HG03280 (cell line): Measurements from ENCODE around the gene TNNT1.
"Not testable (repeated sequence)": the region's sequence is repeated elsewhere in the genome, so short reads cannot be mapped to it uniquely, and the experiment has no call there.

Experiments
- ATAC-seq: cut with Tn5 transposase; IDR thresholded peaks from one replicate; pipeline ENCODE4 v1.9.1; 2021; ENCODE audit warnings: mild to moderate bottlenecking, moderate library complexity; ENCODE audit not compliant: unreplicated experiment

TNNT1 gene

DNA sequence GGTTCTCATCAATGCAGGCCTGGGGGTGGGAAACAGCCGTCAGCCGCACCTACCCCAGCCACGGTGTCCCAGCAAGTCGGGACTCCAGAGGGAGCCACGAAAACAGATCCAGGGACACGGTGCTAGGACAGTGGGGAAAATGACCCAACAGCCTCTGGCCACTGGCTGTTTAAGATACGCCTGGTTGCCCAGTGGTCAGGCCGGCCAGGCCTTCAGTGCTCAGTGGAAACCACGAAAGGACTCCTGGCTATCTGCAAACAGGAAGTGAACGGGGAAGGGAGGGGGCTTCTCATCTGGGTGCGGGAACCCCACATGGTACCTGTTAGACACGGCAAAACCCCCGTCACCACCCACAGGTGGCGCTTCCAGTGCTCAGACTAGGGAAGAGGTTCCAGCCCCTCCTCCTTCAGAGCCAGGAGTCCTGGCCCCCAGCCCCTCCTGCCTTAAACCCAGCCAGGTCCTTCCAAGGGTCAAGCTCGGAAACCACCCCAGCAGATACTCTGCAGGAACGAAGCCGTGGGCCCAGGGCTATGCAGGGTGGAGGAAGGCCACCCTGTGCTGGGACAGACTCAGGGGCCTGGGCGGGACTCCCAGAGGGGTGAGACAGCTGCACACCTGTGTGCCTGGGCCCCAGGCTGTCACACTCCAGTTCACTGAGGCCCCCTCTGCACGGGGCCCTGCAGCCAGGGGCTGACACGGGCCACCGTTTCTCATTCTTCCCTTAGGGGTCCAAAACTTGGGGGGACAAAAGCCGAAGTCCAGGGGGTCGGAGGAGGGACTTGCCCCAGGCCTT lies 36.0 kb downstream of the TNNT1 start:
- no peak for ATAC-seq

- no peak for ATAC-seq
Measured at GRCh38 chr19:55112246-55112776, 36.7 kb downstream of the TNNT1 start.

DNA sequence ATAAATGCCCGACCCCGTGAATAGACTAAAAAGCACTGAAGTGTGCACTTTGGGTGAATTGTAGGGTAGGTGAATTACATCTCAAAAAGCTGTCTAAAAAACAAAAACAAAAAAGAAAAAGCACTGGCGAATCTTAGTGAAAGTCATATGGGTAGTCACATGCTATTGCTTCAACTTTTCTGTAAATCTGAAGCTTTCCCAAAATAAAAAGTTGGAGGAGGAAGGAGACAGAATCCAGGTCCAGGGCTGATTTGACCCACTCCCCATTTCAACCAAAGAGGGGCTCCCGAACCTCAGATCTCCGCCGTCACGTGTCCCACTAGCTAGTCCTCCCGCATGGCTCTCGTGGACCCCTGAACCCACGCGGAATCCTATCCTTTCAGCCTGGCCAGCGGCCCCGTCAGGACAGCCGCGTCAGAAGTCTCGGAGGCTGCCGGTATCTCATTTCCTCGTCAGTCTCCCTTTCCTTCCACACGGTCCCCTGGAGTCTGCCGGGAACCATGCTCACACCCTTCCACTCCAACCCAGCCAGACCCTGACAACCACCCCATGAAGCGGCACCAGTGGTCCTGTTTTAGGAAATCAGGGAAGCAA lies 37.7 kb downstream of the TNNT1 start:
- ATAC-seq: no peak

- ATAC-seq: no peak
Measured at GRCh38 chr19:55109527-55110291, 39.3 kb downstream of the TNNT1 start.

DNA sequence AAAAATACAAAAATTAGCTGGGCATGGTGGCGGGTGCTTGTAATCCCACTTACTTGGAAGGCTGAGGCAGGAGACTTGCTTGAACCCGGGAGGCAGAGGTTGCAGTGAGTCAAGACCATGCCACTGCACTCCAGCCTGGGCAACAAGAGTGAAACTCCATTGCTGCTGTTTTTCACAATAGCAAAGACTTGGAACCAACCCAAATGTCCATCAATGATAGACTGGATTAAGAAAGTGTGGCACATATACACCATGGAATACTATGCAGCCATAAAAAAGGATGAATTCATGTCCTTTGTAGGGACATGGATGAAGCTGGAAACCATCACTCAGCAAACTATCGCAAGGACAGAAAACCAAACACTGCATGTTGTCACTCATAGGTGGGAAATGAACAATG lies 41.8 kb downstream of the TNNT1 start:
- not testable (repeated sequence) for ATAC-seq

DNA sequence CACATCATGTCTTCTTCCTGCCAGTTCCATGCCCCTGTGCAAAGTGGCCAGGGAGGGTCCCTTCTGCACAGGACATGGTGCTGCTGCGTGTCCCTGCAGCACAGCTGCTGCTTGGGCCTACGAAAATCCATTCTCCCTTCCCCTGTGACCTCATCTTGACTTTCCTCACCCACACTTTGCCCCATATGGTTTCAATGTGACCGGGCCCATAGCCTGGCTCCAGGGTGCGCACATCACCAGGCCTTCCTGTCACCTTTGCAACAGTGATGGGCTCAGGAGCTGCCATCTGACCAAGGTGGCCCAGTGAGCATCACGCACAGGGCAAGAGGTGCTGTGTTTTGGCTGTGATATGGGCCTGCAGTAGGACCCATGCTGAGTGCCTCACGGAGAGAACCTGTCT lies 42.4 kb downstream of the TNNT1 start:
- no peak for ATAC-seq

DNA sequence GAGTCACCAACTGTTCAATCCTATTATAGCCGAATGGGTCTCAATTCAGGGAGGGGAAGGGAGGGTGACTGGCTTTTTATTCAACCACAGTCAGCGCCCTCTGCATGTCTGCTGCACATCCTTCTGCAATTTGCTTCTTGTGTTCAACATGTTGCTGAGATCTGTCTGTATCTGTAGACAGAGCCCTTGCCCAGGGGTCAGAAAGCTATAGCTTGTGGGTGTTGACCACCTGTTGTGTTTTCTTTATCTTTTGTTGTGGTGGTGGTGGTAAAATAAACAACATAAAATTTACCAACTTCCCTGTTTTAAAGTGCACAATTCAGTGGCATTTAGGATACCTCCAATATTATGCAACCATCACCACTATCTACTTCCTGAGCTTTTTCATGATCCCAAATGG lies 43.8 kb downstream of the TNNT1 start:
- no peak for ATAC-seq

- ATAC-seq: no peak
Measured at GRCh38 chr19:55103190-55103589, 45.8 kb downstream of the TNNT1 start.

DNA sequence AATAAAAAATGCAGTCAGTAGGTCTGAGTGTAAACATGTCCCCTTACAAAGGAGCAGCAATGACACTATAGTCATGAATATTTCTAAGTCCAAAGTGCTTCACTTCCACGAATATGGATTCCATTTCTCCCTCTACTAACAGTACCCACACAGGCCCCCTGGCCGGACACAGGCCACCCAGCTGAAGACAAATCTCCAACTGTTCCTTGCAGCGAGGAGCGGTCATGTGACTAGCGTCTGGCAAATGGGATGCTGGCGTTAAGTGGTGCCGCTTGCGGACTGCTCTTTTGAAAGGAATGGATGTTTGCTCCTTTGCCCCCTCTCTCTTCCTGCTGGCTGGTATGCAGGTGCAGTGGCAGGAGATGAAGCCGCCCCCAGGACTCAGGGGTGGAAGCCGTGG lies 47.7 kb downstream of the TNNT1 start:
- no peak for ATAC-seq

DNA sequence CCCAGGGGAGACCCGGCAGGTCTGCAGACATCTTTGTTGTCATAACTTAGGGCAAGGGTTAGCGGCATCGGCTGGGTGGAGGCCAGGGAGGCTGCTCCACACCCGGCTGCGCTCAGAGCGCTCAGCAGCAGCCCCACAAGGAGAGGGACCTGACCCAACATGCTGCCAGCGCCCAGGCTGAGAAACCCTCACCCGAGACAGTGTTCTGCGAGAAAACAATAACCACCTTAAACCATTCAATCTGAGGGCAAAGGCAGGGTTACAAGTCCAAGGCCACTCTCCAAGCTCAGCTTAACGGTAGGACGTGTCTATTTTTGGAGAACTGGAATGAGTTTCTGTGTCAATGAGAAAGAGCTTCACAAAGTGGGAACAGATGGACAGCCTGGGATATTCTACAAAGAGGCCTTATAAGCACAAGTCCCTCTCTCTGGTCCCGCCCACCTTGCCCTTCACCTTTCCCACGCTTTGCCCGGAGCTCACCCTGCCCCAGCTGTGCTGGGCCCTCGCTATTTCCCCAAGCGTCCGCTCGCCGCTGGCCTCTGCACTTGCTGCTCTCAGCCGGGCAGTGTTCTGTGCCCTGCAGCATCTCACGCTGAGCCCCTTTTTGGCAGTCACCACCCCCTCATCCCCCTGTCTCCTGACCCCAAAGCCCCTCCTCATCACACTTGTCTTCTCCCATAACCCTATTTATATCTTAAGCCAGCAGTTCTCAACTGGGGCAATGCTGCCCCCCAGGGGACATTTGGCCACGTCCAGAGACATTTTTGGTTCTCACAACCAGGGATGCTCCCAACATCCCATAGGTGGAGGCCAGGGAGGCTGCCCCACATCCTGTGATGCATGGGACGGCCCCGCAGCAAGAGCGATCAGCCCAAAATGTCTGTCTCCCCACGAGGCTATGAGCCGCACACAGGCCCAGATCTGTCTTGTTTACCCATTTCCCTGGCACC lies 49.2 kb downstream of the TNNT1 start:
- ATAC-seq: no peak

GRCh38 chr19:55098716-55099556 lies 50.1 kb downstream of the TNNT1 start:
- no peak for ATAC-seq

- ATAC-seq: no peak
Measured at GRCh38 chr19:55097864-55098715, 50.9 kb downstream of the TNNT1 start.

- no peak for ATAC-seq
Measured at GRCh38 chr19:55096061-55096701, 52.8 kb downstream of the TNNT1 start.

- no peak for ATAC-seq
Measured at GRCh38 chr19:55095260-55096060, 53.5 kb downstream of the TNNT1 start.

GRCh38 chr19:55094456-55095259 lies 54.3 kb downstream of the TNNT1 start:
- no peak for ATAC-seq

- ATAC-seq: no peak
Measured at GRCh38 chr19:55092423-55093318, 56.3 kb downstream of the TNNT1 start.
